ENCODE results near the gene SMIM29. TPM values are rescaled to one million over a fixed set of nuclear protein-coding genes. Genes with fewer than 3 reads are reported as not detected.

The SMIM29 gene
- total and polyA plus RNA-seq, 12 donors: 16.0 to 78.2 (median 25.4) TPM

DNA sequence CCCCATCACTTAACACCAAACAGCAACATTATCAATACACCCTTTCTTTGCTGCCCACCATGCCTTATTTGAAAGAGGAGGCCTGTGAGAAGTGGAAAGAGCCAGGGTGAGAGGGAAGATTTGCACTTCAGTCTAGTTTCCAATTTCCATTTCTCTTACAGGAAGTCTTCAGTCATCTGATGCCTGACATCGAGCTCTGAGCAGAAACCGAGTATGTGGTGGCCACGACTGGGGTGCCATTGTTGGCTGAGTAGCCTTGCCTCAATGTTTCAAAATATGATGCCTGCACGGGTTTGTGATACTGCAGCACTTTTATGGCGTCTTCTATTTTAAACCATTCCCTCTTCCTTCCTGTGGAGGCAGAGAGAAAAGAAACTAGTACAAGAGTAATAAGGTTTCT lies 39.8 kb upstream of the SMIM29 start:
- peak overlapping the region in 8 of 10 donors; percentile 6 to 64 (median 50) for H3K27ac ChIP-seq
- DNase-seq (no peak), ATAC-seq (no peak)
- peaks cover 0 to 58% (median 15%) of the 10 kb centered on the region in 9 donors for H3K36me3 ChIP-seq
- no peak overlapping the region for H3K4me3 ChIP-seq
- WGBS, 2 donors: 36 to 51% methylated on average over 5 of the region's 5 CpGs
- no peaks in the 10 kb centered on the region for H3K27me3 ChIP-seq
- TF ChIP-seq, protein P1, sequence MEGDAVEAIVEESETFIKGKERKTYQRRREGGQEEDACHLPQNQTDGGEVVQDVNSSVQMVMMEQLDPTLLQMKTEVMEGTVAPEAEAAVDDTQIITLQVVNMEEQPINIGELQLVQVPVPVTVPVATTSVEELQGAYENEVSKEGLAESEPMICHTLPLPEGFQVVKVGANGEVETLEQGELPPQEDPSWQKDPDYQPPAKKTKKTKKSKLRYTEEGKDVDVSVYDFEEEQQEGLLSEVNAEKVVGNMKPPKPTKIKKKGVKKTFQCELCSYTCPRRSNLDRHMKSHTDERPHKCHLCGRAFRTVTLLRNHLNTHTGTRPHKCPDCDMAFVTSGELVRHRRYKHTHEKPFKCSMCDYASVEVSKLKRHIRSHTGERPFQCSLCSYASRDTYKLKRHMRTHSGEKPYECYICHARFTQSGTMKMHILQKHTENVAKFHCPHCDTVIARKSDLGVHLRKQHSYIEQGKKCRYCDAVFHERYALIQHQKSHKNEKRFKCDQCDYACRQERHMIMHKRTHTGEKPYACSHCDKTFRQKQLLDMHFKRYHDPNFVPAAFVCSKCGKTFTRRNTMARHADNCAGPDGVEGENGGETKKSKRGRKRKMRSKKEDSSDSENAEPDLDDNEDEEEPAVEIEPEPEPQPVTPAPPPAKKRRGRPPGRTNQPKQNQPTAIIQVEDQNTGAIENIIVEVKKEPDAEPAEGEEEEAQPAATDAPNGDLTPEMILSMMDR (IDR thresholded peaks at IDR 0.05): no peak
- H3K4me1 ChIP-seq: peaks cover 3 to 65% (median 56%) of the 10 kb centered on the region in 9 donors
- intact Hi-C loops (cut with DNase I): no loop called here
- no peaks in the 10 kb centered on the region for H3K9me3 ChIP-seq

DNA sequence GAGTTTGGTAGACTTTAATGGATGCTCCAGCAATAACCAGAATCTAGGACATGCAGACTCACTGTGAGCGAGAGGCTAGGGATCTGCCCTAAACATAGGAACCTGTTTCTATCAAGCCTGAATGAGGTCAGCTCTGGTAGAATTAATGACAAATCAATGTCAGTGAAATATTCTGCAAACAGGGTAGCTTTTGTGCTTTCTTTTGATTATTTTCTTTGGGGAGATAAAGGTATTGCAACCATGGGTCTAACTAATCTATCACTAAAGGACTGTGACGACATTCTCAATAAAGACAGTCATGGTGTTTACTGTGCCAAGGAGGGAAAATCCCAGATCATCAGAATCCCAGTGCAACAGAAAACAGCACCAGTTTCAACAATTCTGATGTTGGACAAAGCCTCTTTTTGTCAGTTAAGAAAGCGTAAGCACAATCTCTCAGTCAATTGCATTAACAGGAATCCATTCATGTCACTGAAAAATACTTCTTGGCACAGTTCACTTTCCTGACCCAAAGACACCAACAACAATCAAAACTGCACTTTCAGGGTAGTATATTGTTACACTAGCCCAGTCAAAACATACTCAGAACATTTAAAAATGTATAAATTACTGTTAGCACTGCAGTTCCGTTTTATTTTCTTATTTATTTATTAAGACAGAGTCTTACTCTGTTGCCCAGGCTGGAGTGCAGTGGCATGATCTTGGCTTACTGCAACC lies 36.8 kb upstream of the SMIM29 start:
- WGBS, 2 donors: 63 to 74% methylated on average over 4 of the region's 4 CpGs
- H3K27ac ChIP-seq: peak overlapping the region in 9 of 10 donors; percentile 22 to 85 (median 49)

DNA sequence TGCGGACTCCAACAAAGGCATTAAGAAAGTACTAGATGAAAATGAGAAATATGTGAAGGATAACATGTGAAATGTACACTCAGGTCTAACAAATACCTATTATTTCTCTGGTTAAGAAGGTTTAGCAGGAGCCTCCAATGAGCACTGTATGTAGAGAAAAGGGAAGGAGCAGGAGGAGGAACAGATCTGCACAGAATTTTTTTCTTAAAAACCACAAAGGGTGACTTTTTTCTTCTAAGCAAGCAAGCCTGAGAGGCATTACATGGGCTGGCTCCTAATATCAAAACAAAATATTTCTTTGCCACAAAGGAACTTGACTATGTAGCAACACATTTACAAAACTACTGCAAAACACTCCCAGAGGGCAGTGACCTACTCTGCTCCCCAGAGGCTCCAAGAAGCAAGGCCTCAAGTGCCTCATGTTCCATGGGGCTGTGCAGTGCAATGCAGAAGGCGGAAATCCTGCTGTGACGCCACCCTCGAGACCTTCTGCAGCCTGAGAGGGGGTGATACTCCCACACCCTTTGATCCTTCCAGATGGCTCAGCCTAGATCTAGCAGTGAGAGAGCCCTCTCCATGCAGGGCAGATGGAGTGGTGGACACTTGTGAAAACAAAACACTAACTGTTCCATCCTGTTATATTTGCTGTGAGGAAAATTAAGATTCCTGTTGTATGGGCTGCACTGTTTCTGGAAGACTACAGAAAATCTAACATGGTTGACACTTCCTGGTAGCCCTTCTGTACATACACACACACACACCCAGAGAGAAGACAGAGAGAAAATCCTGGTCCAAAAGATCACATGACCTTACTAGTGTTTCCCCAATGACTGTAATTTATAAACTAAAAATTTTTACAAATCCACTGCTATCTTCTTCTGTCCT lies 36.0 kb upstream of the SMIM29 start:
- DNase-seq: peak; percentile 65 to 77
- Histone ChIP-seq H3K27ac (peak overlapping the region in 9 of 10 donors; percentile 22 to 85 (median 49)), H3K27me3 (no peaks in the 10 kb centered on the region), H3K9me3 (no peaks in the 10 kb centered on the region), H3K36me3 (peaks cover 0 to 34% (median 3%) of the 10 kb centered on the region in 9 donors), H3K4me3 (no peak overlapping the region), H3K4me1 (peaks cover 3 to 89% (median 74%) of the 10 kb centered on the region in 9 donors)
- 63 to 79% methylated on average over 4 of the region's 4 CpGs for WGBS, 2 donors
- ATAC-seq: peak; percentile 81 to 91 (median 87)
- TF ChIP-seq, protein P1 (IDR thresholded peaks at IDR 0.05): no peak
- intact Hi-C loops (cut with DNase I): no loop called here

More for the DNA sequence above, 36.8 kb upstream of the SMIM29 start:
- no peak overlapping the region for H3K4me3 ChIP-seq
- peaks cover 3 to 92% (median 74%) of the 10 kb centered on the region in 9 donors for H3K4me1 ChIP-seq
- DNase-seq (no peak), ATAC-seq (no peak)
- H3K36me3 ChIP-seq: peaks cover 0 to 30% (median 0%) of the 10 kb centered on the region in 9 donors
- intact Hi-C loops (cut with DNase I): no loop called here
- TF ChIP-seq, protein P1 (IDR thresholded peaks at IDR 0.05): no peak
- no peaks in the 10 kb centered on the region for H3K27me3 ChIP-seq
- no peaks in the 10 kb centered on the region for H3K9me3 ChIP-seq

DNA sequence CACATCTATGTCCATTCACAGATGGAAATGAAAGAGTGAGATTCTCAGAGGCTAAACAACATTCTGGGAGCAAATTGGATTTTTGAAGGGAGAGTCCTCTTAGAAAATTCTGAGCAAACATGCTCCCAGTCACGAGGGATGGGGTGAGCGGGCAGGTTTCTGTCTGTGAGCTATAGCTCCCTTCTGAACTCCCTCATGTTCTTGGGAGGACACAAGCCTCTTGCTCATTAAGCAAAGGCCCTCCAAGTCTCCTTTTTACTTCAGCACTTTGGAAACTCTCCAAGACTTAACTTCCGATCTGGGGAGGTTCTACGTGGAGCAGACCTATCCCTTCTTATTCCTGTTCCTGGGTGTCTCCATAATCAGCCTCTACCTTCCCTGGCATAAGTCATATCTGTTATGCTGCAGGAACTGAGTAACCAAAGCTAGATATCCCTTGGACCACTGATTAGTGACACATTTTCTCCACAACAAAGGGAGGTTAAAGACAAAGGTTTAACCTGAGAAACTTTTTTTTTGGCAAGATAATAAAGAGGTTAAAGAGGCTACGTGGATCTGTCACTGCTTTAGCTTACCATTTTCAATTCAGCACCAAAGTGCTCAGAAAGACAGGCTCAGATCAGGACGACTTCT lies 33.0 kb upstream of the SMIM29 start:
- H3K4me1 ChIP-seq: peaks cover 0 to 87% (median 75%) of the 10 kb centered on the region in 9 donors
- ATAC-seq: peak in 1 of 8 donors; percentile 13
- DNase-seq: no peak
- peak overlapping the region in 3 of 10 donors; percentile 10 to 85 (median 45) for H3K27ac ChIP-seq
- H3K4me3 ChIP-seq: no peak overlapping the region
- no peaks in the 10 kb centered on the region for H3K9me3 ChIP-seq
- H3K27me3 ChIP-seq: no peaks in the 10 kb centered on the region
- 67 to 69% methylated on average over 6 of the region's 6 CpGs for WGBS, 2 donors
- peaks cover 0 to 30% (median 4%) of the 10 kb centered on the region in 9 donors for H3K36me3 ChIP-seq
- TF ChIP-seq, protein P1 (IDR thresholded peaks at IDR 0.05): no peak
- intact Hi-C loops (cut with DNase I): no loop called here
